NCI-H146 treated with DMSO at 0.1 percent for 48 hours (cell line): ENCODE results near the gene FBXL2.

Source experiments
- DNase-seq: peaks from one replicate; lab custom pipeline; 2025; ENCODE audit not compliant: unreplicated experiment; lab: John Stamatoyannopoulos, UW

FBXL2 gene, protein sequence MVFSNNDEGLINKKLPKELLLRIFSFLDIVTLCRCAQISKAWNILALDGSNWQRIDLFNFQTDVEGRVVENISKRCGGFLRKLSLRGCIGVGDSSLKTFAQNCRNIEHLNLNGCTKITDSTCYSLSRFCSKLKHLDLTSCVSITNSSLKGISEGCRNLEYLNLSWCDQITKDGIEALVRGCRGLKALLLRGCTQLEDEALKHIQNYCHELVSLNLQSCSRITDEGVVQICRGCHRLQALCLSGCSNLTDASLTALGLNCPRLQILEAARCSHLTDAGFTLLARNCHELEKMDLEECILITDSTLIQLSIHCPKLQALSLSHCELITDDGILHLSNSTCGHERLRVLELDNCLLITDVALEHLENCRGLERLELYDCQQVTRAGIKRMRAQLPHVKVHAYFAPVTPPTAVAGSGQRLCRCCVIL

DNA sequence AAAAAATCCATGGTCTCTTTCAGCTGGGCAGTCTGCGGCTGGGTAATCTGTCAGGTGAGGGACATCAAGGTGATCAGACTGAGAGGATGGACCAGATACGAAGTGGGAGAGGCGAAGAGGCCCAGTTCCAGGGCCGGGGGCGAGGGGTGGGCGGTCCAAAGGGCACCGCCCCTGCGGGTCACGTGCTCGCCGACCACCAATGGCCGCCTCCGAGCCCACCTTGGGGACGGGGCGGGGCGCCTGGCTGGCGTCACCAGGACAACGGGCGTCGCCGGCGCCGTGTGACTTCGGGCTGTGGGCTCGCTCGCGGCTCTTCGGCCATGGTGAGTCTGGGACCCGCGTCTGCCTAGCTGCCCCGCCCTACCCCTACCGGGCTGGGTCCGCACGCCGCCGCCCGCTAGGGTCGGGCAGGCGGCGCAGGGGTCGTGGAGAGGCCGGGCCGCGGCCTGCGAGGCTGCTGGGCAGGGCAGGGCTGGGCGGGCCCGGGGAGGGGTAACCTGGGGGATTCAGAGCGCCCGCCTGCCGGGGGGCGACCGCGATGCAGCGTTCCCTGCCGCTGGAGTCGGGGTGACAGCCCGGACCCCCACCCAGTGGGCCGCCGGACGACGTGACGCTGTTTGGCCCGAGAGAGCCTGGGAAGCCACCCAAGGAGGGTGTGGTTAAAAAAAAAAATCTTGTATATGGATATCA lies at the start of gene FBXL2:
TSS of gene FBXL2 (plus strand) at position 250 of the 690 bp plus-strand sequence. CDS start at position 321, 71 bp downstream.
- DNase-seq, result peak; percentile 65

DNA sequence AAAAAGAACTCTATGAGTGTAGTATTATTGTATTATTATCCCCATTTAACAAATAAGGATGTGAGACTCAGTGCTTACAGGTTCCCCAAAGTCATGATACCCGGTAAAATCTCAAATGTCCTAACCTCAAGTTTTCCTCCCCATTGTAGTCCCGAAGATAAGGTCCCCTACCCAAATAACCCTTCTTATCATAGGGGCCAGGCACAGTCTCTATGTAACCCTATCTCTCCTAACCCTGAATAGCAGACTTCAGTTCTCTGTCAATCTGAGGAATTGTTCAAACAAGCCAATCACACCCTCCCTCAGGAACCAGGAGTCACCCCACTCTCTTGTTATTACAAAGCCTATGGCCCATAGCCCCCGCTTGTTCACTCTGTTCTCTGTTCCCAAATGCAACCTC lies 48.2 kb upstream of the FBXL2 start:
- DNase-seq, result no peak

DNA sequence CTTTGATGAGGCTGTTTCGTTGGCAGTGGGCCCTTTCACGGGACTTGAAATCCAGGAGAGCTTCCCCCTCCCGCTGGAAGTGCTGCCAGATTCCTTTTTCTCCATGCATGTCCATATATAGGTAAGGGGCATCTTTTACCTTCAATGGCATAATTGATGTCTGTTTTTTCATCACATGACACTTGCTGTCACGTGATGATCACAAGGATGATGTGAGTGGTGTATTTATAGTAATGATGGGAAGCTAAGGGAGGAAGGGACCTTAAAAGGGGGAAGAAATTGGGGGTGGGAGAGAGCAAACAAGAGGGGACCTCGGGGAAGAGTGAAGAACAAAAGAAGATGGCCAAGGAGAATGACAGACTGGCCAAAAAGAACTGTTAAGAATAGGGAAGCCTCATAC lies 47.3 kb upstream of the FBXL2 start:
- no peak for DNase-seq

DNA sequence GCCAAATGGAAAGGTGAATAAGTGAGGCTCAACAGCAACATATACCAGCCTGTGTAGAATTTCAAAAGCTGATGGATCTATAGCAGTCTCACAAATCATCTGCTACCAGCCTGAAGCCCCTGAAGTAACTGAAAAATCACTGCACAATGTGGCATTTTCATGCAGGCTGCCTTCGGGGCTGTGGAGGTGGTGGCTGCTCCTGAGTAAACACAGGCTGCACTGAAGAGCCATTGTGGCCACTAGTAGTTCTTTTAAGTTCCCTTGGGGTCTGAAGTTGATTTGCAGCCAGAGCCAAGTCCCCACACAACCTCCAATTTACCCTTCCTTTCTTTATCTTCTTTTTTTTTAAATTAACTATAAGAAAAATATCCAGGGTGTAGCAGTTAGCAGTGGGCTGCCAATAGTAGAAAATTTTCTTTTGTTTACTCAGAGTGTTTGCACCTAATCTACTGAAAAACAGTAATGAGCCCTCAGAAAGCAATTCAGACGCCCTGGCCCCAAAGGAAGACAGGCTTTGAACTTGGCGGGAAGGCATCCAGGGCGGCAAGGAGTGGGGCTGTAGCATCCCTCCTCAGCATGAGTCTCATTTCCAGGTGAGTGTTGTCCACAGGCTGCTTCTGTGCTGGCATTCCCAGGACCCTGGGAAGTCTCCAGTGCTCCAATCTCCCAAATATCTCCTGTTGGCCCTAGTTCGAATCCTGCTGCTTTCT lies 45.3 kb upstream of the FBXL2 start:
- DNase-seq, result no peak

DNA sequence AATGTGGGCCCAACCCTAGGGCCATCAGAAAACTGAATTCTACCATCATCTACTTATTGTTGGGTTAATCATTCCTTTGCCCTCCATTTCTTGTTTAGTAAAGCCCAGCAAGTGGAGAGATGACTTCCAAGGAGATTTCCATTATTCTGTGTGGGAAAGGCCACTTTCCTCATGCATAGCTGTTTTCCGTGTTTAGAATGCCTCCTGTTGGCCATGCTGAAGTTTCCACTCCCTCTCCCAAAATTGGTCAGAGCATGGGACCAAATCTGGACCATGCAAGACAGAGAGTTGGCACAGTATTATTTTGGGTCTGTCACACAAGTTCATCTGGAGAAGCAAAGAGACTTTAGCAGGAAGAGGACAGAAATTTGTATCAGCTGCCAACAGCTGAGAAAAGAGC lies 43.4 kb upstream of the FBXL2 start:
- no peak for DNase-seq

DNA sequence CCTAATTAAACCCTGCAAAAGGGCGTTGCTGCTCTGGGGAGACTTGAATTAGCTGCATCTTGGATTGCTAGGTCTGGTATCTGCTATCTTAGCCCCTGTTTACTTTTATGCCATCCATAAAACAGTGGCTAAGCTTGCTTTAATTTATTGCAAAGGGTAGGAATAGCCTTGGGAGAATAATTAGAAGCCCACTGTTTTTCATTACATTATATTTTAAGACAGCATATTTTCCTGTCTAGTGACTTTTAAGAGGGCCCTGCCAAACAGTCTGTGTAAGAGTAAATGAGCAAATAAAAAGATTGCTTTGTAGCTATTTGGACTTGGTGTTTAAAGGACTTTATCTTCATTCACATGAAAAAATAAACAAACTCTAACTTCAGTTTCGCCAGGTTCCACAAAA lies 41.2 kb upstream of the FBXL2 start:
- DNase-seq, result no peak

DNA sequence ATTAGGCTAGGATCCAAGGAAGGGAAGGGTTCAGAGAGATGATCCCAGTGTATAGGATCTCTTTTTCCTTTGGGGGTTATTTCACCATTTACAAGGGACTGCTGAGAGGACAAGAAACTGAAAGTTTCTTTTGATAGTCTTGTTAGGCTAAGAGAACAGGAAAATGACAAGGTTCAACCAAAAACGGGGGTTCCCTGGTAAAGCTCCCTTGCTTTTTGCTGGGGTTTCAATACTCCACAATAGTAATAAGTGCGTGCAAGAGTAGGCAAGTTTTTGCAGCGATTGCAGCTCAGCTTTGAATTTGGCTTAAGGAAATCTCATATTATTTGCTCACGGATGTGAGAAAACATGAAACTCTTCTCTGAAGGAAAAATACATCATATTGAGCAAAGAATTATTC lies 39.8 kb upstream of the FBXL2 start:
- DNase-seq, result no peak

DNA sequence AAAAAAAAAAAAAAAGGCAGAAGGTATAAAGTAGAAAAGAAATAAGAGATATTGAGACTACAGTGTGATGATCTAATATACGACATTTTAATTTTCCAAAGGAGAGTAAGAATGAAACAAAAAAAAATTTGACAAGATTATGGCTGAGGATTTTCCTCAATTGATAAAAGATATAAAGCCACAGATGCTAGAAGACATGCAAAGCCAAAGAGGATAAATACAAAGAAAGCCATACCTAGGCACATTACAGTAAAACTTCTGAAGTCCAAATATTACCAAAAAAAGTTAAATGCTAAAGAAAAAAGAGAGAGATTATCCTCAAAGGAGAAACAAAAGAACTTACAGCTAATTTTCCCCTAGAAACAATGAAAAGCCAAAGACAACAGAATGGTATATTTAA lies 38.3 kb upstream of the FBXL2 start:
- no peak for DNase-seq

DNA sequence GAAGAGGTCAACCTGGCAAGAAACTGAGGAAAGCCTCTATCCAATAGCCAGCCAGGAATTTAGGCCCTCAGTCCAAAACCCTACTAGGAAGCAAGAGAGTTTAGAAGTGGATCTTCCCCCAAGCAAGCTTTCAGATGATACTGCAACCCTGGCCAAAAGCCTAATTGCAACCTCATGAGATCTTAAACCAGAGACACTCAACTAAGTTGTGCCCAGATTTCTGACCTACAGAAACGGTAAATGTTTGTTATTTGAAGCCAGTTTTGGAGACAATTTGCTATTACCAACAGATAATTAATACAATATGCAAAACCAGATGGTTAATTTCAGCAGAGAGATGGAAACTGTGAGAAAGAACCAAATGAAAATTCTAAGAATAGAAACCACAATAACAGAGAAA lies 37.0 kb upstream of the FBXL2 start:
- no peak for DNase-seq

DNA sequence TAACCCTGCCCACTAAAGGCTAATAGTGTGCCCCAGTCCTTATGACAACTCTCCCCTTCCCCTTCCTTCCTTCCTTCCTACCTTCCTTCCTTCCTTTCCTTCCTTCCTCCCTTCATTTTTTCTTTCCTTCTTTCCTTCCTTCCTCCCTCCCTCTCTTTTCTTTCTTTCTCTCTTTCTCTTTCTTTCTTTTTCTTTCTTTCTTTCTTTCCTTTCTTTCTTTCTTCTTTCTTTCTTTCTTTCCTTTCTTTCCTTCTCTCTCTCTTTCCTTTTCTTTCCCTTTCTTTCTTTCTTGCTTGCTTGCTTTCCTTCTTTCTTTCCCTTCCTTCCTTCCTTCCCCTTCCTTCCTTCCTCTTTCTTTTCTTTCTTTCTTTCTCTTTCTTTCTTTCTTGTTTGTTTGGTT lies 30.5 kb upstream of the FBXL2 start:
- DNase-seq, result no peak

DNA sequence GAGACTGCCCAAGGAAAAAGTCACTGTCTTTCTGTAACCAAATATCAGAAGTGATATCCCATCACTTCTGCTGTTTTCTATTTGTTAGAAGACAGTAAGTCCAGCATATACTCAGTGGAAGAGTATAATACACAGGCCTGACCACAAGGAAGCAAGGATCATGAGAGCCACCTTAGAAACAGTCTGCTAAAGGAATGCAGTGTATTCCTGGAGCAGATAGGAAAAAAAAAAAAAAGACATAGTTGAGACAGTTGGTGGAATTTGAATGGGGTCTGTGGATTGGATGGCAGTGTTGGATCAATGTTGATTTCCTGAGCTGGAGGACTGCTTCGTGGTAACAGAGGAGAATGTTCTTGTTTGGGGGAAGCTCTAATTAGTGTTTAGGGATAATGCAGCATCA lies 26.5 kb upstream of the FBXL2 start:
- no peak for DNase-seq

DNA sequence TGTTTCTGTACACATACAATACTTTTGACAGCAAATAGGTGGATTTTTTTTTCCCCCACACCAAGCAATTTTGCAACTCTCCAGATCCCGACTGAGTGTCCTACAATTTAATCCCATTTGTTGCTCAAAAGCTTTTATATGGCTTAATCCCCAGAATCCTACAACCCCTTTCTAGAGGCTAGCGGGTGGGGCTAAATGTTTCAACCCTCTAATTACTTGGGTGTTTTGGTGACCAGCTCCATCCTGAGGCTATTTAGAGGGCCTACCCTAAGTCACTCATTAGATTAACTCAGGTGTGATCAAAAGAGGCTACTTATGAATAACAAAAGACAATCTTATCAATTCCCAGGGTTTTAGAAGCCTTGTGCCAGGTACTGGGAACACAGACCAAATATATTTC lies 21.0 kb upstream of the FBXL2 start:
- DNase-seq, result no peak

DNA sequence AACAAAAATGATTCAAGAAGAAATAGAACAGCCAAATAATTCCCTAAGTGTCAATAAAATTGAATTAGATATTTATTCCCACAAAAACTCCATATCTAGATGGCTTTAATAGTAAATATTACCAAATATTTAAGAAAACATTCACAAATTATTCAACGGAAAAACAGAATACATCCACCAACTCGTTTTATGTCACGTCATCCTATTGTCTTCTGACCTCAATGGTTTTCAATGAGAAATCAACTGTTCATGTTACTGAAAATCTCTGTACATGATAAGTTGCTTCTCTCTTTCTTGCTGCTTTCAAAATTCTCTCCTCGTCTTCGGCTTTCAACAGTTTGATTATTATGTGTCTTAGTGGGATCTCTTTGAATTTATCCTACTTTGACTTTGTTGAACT lies 17.1 kb upstream of the FBXL2 start:
- DNase-seq, result no peak

DNA sequence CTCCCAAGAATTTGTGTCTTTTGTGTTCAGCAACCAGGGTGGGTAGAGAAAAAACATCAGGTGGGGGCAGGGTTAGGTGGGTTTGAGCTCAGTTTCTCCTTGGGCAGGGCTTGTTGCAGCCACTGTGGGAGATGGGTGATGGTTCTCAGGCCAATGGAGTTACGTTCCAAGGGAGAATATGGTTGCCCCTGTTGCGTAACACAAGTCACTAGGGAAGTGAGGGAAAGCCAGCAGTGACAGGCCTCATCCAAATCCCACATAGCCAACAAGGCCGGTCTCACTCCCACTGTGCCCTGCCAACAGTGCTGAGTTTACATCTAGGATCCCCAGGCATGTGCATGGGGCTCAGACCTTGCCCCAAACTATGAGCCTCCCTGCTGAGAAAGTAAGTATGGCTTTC lies 7.9 kb upstream of the FBXL2 start:
- no peak for DNase-seq

DNA sequence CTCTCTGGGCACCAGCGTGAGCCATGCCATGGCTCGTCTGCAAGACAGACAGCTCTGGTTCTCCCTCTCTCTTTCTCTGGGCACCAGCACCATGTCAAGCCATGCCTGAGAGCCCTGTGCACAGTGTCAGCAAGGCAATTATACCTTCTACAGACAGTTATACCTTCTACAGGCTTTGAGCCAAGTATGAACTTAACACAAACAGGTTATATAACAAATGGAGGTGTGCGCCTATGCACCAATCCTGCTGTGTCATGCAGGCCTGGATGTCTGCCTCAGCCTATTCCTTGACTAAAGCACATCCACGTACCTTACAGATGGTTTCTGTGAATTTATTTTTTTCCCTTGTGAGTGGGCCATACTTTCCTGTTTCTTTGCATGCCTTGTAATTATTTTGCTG lies 5.9 kb upstream of the FBXL2 start:
- DNase-seq, result no peak

DNA sequence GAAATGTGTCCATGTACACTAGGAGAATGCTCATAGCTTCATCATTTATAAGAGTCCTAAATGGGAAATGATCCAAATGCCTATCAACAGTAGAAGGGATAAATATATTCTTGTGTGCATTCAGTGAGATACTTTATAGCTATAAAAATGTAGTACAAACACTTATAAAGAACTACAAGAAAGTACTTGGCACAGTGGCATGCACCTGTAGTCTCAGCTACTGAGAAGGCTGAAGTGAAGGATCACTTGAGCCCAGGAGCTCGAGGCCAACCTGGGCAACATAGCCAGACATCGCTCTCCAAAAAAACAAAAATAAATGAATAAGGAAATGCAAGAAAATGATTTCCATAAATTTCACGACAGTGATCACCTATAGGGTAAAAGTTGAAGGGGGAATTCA lies 3.6 kb upstream of the FBXL2 start:
- no peak for DNase-seq

DNA sequence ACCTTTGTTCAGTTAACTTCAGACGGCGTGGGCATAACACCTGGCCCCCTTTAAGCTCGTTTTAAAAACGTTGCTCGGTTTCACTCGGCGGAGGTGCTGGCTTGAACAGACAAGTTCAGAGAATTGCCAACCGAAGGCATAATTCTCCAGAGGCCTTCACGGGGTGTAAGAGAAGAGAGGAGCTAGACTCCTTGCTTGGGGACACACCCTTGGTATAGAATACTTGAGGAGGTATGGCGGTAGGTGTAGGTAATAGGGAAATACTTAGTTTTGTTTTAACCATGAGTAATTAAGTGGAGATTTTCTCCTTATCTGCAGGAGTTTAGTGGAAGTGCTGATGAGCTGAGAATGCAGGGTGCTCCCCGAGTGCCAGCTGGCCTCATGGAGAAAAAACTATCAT lies 921 bp downstream of the FBXL2 start:
- DNase-seq, result peak; percentile 7

DNA sequence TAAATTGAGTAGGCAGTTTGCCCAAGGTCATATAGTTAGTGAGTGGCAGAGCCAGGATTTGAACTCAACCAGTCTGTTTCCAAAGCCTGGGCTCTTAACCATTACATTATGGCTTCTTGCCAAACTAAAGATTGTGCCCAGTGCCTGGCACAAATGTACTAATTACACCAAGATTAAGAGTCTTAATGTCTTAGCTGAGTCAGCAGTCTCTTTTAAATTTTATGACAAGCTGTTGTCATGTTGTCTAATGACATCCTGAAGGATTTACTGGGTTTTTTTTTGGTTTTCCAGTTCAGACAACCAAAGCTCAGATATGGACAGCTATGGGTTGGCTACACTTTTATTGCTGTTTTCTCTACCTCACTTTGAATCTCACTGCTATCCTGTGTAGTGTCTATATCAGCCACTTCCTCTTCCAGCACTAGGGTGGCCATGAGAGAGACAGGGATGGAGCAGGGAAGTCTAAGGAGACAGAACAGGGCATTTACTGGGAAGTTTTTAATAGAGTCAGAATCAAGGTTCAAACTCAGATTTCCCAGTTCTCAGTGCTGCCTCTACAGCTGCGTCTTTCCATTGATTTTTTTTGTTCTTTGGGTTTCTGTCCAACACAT lies 10.5 kb downstream of the FBXL2 start:
- no peak for DNase-seq

DNA sequence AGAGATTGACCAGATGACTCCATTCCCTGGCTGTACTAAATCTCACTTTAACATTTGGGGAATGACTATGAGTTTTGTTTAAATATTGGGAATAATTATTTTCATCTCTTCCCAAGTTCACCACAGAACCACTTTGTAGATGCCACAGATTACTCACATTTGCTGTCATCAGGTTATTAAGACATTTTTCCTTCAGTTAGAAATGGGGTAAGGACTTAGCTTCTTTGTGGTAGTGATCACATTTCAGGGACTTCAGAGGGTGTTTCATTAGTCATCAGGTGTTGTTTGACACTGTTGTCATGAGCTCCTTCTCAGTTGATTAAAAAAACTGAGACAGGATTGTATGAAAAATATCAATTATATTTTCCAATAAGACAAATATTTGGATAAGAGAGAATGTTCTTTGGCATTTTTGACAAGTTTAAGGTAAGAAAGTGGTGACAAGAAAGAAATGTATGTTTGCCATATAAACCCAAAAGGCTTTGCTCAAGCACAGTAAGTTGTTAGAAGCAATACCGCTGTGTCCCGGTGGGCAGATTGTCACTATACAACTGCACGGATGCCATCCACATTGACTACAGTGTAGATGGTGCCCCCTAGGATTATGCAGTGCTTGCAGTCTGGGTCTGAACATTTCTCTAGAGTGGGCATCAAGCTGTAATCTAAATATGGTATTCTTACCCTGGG lies 22.3 kb downstream of the FBXL2 start:
- no peak for DNase-seq

DNA sequence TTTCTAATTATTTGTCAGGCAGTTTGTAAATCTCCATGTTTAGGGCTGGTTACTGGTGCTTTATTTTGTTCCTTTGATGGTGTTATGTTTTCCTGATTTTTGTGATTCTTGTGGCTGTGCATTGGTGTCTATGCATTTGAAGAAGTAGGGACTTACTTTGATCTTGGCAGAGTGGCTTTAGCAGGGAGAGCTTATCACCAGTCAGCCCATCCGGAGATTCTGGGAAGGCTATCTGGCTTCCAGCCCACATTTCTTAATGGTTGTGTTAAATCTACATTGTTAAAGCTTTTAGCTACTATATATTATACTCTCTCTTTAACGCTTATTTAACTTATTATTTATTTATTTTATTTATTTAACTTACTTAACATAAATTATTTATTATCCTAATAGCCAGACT lies 35.1 kb downstream of the FBXL2 start:
- DNase-seq, result no peak

DNA sequence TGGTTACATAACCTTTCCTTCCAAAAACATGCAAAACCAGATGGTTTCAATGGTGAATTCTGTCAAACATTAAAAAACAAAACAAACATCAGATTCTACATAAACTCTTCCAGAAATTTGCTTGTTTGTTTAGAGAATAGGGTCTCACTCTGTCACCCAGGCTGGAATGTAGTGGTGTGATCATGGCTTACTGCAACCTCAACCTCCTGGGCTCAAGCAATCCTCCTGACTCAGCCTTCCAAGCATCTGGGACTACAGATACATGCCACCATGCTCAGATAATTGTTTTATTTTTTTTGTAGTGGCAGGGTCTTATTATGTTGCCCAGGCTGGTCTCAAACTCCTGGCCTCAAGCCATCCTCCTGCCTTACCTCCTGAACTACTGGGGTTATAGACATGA lies 36.1 kb downstream of the FBXL2 start:
- no peak for DNase-seq
